Activated naive CD4-positive, alpha-beta T cell treated with anti-CD3 and anti-CD28 coated beads, Interleukin-2, amount 50 U/mL, for 72 hours (primary cell): ENCODE measurements around the gene LSM14B. TPM values are rescaled to one million over a fixed set of nuclear protein-coding genes. Genes with fewer than 3 reads are reported as not detected.

Experiments used
- ATAC-seq, 2 donors: fragments of 150-1000 bp; cut with Tn5 transposase; 2 replicates each; pipeline ENCODE4 v1.10.0; 2021; ENCODE audit warnings: mild to moderate bottlenecking in 2 of 2, moderate library complexity in 2 of 2
- DNase-seq, 2 donors: peaks; one replicate each; pipeline ENCODE4 v3.0.0; 2021 to 2022; ENCODE audit warnings: low spot score in 2 of 2
- H3K27ac Mint-ChIP-seq, 2 donors: one replicate each; pipeline ENCODE4 v1.8.0; 2022; ENCODE audit warnings: mild to moderate bottlenecking in 2 of 2, mixed read lengths in 2 of 2
- H3K36me3 Mint-ChIP-seq, 2 donors: one replicate each; pipeline ENCODE4 v1.8.0; 2022; ENCODE audit warnings: mixed read lengths in 2 of 2
- H3K9me3 Mint-ChIP-seq, 2 donors: one replicate each; pipeline ENCODE4 v1.8.0; 2022; ENCODE audit warnings: mixed read lengths in 2 of 2
- total RNA-seq, 2 donors: library from RNA; stranded (reverse); gene quantifications; one replicate each; pipeline ENCODE4 v1.2.3, GENCODE V29; 2022

Gene LSM14B
- total RNA-seq, 2 donors from 2014 or later, result 34.3 to 35.6 TPM

DNA sequence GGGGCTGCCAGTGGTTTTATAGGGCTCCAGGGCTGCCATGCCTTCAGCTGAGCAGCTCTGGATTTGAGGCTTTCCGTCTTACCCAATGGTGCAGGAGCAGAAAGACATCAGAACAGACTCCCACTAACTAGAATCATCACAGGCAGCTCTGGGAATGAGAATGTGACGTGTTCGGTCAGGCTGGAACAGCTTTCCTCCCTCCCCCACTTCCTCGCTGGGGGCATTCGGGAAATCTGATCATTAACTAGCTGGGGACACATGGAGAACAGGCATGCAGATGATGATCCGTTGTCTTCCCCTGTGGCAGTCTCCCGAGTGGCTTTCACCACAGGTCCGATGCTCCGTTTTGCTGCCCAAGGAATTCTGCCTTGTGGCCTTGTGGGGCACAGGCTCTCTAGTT lies 55.0 kb downstream of the LSM14B start:
- Mint-ChIP-seq H3K27ac (peak overlapping the region in 1 of 2 donors; percentile 46), H3K9me3 (no peaks in the 10 kb centered on the region), H3K36me3 (peaks cover 0 to 7% of the 10 kb centered on the region in 2 donors)
- no peak for ATAC-seq
- no peak for DNase-seq

DNA sequence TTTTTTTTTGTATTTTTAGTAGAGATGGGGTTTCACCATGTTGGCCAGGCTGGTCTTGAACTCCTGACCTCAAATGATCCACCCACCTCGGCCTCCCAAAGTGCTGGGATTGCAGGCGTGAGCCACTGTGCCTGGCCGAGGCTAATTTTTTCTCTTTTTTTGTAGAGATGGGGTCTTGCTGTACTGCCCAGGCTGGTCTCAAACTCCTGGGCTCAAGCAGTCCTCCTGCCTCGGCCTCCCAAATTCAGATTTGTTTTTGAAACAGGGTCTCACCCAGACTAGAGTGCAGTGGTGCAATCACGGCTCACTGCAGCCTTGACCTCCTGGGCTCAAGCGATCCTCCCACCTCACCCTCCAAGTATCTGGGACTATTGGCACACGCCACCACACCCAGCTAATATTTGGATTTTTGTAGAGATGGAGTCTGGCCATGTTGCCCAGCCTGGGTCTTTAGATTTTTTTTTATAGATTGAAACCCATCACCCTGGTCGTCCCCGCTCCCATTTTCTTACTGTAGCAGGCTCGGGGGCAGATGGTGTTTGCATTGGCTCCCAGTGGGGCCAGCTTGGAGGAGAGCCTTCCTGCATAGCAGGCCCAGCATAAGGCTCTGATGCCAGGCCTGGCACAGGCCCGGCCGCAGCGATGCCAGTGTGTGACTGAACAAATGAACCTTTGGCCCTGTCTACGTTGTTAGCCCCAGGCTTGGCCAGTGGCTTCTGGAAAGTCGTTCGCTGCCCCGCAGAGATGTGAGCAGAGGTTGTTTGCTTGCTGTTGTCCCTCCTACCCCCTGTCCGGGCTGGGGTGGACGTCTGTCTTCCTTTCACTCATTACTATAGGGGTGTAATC lies 56.3 kb downstream of the LSM14B start:
- H3K9me3 Mint-ChIP-seq, result no peaks in the 10 kb centered on the region
- no peak overlapping the region for H3K27ac Mint-ChIP-seq
- no peak for ATAC-seq
- peaks cover 0 to 8% of the 10 kb centered on the region in 2 donors for H3K36me3 Mint-ChIP-seq
- no peak for DNase-seq

DNA sequence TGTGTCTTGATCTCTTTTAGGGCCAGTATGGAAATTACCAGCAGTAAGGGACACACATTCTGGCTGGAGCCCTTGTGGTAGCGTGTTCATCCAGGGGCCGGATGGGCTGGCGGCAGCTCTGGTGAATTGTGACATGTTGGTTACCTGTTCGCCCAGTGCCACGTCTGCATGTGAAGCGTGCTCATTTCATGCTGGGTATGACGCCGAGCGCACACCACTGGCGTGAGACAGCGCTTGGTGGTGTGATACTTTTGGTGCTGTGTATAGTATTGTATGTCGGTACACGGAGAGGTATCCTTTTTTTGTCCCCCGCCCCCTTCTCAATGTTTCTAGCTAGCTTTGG lies 56.9 kb downstream of the LSM14B start:
- DNase-seq (no peak), ATAC-seq (no peak)
- Mint-ChIP-seq H3K9me3 (no peaks in the 10 kb centered on the region), H3K36me3 (peaks cover 0 to 8% of the 10 kb centered on the region in 2 donors), H3K27ac (no peak overlapping the region)

DNA sequence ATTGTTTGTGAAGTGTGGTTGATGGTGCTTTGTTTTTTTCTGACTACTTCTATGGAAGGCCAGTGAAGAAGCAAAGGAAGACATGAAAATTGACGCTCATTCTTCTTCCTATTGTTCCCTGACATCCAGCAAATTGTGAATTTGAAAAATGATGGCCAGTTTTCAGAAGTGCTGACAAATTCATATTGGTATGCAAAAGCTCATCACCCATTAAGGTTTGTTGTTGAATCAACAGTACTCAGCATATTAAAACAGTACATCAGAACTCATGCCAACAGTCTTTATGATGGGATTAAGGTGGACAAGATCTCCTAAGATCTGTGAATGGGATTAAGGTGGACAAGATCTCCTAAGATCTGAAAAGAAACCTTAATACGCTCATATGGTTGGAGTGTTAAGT lies 59.5 kb downstream of the LSM14B start:
- ATAC-seq, result no peak
- no peak for DNase-seq
- no peaks in the 10 kb centered on the region for H3K9me3 Mint-ChIP-seq
- H3K27ac Mint-ChIP-seq, result peak overlapping the region; percentile 90 to 91
- H3K36me3 Mint-ChIP-seq, result peaks cover 0 to 8% of the 10 kb centered on the region in 2 donors

DNA sequence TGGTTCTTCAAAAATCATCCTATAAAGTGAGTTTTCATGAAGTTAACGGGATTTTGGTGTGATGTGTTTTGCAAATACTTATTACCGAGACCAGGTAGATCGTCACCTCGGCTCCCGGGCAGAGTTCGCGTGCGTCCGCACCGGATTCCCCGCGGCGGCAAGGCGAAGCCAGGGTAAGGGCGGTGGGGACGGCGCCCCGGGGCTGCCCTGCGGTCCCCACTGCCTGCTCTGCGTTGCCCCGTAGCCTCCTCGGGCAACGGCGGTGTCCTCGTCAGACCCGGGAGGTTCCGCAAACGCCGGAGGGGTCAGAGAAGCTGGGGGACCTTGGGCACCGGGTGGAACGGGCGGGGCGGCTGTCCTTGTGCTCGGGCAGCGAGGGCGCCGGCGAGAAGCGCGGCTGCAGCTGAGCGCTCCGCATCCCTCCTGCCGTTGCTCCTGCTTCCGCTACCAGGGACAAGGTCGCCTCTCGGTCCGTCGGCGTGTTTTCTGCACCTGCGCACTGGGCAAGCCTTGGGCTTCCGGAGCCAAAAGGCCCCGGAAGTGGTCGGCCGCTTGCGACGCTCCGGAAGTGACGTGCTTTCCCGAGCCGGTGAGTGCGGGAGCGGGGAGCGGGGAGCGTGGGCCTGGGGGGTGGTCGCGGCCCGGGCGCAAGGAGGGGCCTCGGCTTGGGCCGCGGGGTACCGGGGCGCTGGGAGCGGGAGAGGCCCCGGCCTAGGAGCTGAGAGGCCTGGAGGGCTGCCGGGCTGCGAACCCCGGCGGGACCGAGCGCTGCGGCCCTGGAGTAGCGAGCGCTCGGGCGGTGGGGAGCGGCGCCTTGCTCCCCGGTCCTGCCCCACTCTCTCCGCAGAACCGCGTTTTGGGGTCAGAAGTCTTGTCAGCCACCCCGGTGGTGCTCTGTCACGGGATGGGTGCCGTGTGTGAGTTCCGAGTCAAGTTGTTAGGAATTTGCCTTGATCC lies 60.5 kb downstream of the LSM14B start, which contains the start of gene MTG2:
Gene MTG2, plus strand, starts transcription at position 560 of the 957 bp plus-strand sequence. CDS start 10,393 bp downstream, outside the sequence.
- Mint-ChIP-seq H3K27ac (peak within 1 kb of the TSS; percentile 90 to 93), H3K36me3 (peaks cover 0 to 8% of the 10 kb centered on the region in 2 donors), H3K9me3 (no peaks in the 10 kb centered on the region)
- DNase-seq, result peak; percentile 92 to 94
- ATAC-seq, result peak; percentile 98 to 99

DNA sequence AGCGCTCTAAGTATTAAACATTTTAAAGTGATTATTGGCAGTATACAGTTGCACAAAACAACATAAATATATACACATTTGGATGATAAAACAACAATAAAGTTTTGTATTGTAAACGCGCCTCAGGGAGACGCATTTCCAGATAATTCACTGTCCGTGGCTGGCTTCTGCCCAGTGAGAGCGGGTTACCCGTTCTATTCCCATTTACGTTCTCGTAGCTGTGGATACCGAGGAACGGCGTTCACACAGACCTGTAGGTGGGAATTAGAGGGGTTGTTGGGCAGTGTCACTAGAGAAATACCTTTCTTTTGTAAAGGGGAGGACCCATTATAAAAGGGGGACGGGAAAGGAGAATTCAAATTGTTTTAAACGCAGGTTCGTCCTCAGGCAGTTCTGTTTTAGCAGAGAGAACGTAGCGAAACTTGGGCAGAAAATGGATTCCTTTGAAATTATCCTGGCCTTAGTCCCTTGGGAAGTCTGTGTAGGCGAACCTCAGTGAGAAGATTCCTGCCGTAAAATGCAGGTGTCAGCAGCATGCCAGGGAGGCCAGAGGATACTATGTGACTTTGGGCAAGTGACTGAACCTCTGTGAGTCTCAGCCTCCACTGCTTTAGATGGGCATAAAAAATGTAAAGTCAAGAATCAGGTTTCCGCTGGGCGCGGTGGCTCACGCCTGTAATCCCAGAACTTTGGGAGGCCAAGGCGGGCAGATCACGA lies 61.3 kb downstream of the LSM14B start:
- peak overlapping the region; percentile 90 to 92 for H3K27ac Mint-ChIP-seq
- peaks cover 0 to 8% of the 10 kb centered on the region in 2 donors for H3K36me3 Mint-ChIP-seq
- ATAC-seq (no peak), DNase-seq (no peak)
- no peaks in the 10 kb centered on the region for H3K9me3 Mint-ChIP-seq

Other genes with a start within 250 kb of the LSM14B start
- gene TAF4, start 56.6 kb upstream of the LSM14B start, total RNA-seq, result 10 to 100 TPM; 16.3 to 22.0 TPM
- 100 to 1,000 TPM; 253 to 333 TPM for gene PSMA7, start 20.9 kb downstream of the LSM14B start, total RNA-seq
- gene SS18L1, start 21.3 kb downstream of the LSM14B start, total RNA-seq, result 10 to 100 TPM; 21.7 to 52.4 TPM
- 10 to 100 TPM; 33.9 to 39.5 TPM for gene MTG2, start 60.6 kb downstream of the LSM14B start, total RNA-seq
- gene HRH3, start 97.8 kb downstream of the LSM14B start, total RNA-seq, result not detected
- gene OSBPL2, start 116.0 kb downstream of the LSM14B start, total RNA-seq, result 10 to 100 TPM; 30.0 to 49.5 TPM
- gene ADRM1, start 180.5 kb downstream of the LSM14B start, total RNA-seq, result 10 to 100 TPM; 92.6 to 93.6 TPM
- under 1 TPM; 0.36 to 0.95 TPM for gene LAMA5, start 244.8 kb downstream of the LSM14B start, total RNA-seq